KOPT-K1 (cell line): ENCODE results near the gene RGS10.

Source experiments
- H3K27ac ChIP-seq: fragments of 200-600 bp; sonication (generic); 2 replicates; pipeline ENCODE4 v1.5.1; 2016; ENCODE audit warnings: antibody characterized with exemption, mild to moderate bottlenecking, low read depth, low read length; ENCODE audit not compliant: poor library complexity, severe bottlenecking
- H3K36me3 ChIP-seq: fragments of 200-600 bp; sonication (generic); 2 replicates; pipeline ENCODE4 v1.5.1; 2017; ENCODE audit warnings: antibody characterized with exemption, mild to moderate bottlenecking, low read length, moderate library complexity; ENCODE audit not compliant: insufficient read depth
- H3K9me3 ChIP-seq: fragments of 200-600 bp; sonication (generic); 2 replicates; pipeline ENCODE4 v1.5.1; 2017; ENCODE audit warnings: antibody characterized with exemption, low read length, mild to moderate bottlenecking; ENCODE audit not compliant: insufficient read depth, poor library complexity, severe bottlenecking

The RGS10 gene

DNA sequence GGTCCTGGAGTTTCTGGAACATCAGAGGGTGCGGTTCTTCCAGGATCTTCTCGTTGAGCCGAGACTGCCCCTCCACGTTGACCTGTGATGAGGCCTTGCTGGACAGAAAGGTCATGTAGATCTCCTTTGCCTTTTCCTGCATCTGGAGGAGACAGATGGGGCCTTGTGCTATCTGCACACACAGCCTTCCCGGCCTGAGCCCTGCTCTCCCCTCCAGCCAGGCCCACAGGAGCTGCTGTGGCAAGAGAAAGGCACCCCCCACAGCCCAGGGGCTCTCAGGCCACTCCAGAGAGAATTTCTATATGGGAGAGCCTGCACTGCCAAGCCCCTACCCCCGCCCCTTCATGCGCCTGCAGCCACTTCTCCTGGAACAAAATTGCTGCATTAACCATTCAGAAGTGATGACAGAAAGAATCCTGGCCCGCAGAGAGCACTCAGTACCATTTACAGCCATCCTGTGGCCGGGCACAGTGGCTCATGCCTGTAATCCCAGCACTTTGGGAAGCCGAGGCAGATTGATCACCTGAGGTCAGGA is 26.9 kb downstream of the RGS10 start:
- Histone ChIP-seq H3K36me3 (peaks cover 61% of the 10 kb centered on the region), H3K27ac (peak overlapping the region; percentile 97)

DNA sequence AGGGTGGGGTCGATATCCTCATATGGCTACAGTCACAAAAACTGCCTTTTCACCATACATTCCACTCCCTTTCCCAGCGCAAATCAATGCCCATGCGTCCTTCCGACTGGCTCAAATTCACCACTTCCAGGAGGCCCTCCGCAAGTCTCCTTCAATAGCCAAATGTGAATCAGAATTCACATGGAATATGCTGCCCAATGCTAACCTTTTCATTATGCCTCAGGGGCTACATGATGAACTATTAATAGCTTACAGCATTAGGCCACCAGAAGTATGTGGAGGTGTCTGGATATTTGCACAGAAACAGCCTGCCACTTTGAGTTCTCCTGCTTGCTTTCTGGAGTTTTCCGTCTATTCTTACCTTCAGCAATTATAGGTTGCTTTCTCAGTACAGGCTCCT is 27.7 kb downstream of the RGS10 start:
- Histone ChIP-seq H3K9me3 (no peaks in the 10 kb centered on the region), H3K36me3 (peaks cover 61% of the 10 kb centered on the region), H3K27ac (peak overlapping the region; percentile 97)

More for the DNA sequence above, 26.9 kb downstream of the RGS10 start:
- H3K9me3 ChIP-seq, result no peaks in the 10 kb centered on the region

DNA sequence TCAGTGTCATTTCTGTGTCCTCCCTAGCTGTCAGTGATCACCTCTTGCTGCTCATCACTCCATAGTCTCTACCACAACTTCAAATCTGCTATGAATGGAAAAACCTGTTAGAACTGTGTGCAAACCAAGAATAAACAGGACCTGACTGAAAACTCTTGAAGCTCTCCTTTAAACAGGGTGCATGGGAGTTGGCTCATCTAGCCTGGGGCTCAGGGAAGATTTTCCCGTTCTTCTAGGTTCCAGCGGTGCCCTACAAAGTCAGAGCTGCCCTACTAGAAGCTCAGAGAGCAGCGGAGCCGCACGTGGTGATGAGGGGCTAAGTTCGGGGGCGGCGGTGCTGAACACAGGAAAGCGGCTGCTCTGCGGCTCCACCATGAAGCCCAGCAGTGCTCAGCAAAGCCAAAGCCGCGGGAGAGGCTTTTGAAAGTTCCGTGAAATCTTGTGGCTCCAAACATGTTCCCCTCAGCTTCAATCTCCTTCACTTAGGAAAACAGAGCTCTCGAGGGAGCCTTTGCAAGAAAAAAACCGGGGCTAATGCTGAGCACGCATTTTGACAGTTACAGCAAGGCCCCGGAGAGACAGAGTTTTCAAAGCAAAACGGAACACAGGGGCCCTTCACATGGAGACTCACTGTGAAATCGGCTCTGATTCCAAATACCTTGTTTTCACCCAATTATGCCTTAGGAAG is 30.5 kb downstream of the RGS10 start:
- H3K27ac ChIP-seq, result peak overlapping the region; percentile 70
- H3K36me3 ChIP-seq, result peaks cover 85% of the 10 kb centered on the region
- H3K9me3 ChIP-seq, result no peaks in the 10 kb centered on the region

DNA sequence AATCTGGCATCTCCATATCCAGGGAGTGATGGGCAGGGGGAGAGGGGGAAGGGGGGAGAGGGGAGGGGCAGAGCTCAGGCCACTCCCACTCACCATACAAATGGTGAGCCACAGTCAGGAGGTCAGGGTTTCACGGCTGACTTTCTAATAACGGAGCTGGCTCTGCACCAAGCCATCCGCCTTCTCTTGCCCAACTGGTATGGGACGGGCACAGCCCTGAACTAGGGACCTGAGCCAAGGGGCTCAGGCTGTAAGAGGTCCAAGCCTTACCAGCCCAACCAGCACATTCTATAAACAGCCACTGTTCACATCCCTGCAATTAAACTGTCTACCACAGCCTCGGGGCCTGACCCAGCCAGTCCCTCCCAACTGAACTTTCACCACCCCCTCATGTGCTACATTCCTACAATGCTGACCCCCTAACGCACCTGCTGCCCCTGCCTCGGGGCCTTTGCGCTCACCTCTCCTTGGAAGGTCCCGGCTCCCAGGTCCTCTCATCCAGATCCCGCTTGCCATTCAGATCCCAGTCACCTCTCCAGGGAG is 32.5 kb downstream of the RGS10 start:
- Histone ChIP-seq H3K36me3 (peaks cover 92% of the 10 kb centered on the region), H3K9me3 (no peaks in the 10 kb centered on the region), H3K27ac (peak overlapping the region; percentile 48)

DNA sequence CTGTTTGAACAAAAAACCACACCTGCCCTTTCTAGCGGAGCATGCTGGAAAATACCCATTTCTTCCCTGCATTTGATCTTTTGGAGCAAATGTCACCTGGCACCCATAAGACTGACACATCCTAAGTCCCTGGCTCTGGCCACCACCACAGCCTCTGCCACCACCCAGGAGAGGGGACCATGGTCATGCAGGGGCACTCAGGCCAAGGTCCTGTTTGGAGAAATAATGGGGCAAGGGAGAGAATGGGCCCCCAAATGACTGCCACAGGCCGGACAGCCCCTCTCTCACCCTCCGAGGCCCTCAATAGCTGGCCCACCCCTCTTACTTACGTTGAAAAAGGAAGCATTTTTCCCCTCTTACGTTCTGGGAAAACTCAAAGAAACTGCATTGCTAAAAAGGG is 35.4 kb downstream of the RGS10 start:
- Histone ChIP-seq H3K36me3 (peaks cover 83% of the 10 kb centered on the region), H3K9me3 (no peaks in the 10 kb centered on the region)

DNA sequence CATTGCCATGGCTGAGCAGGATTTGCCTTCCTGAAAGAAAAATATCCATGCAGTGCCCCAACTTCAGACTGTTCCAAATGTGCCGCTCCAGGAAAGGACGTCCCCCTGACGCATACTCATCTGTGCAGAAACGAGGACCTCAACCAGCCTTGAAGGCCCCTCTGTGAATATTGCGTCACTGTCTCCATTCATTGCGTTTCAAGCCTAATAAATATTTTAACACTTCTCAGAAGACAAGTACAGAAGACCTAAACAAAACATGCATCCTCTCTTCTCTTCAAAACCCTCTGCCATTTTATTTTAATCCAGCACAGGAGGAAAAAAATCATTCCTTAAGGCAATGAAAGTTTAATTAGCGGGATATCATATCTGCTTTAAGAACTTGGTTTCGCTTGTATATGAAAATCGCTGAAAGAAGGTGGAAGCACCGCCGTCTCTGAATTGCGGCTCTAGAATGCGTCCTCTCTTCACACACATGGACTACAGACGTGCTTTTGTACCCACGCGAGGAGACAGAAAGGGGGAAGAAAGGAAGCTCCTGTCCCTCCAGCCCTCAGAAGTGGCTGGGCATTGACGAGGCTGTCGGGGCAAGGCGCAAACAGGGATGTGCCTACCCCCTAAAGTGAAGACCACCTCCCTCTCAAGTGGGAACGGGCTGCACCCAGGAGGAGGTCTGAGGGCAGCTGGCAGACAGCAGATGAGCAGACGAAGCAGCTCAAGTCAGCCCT is 36.8 kb downstream of the RGS10 start:
- peak overlapping the region; percentile 94 for H3K27ac ChIP-seq

More for the DNA sequence above, 35.4 kb downstream of the RGS10 start:
- H3K27ac ChIP-seq, result peak overlapping the region; percentile 13

DNA sequence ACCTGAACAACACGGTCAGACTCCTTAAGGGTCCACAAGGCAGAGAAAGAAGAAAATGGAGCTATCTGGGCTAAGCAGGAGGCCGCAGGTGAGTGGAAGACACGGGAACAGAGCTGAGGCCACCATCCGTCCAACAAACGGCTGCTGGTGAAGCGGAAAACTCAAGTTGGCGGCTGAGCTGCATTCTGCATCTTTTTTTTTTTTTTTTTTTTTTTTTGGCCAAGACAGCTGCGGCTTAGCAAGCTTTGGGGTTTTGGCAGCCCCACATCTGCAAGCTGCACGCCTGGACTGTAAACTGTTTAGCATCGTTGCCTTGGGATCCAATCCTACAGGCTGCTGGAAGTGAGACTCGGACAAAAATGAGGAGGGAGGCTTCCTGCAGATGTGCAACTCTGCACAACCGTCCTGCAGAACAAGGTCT is 37.4 kb downstream of the RGS10 start:
- Histone ChIP-seq H3K36me3 (peaks cover 70% of the 10 kb centered on the region), H3K9me3 (no peaks in the 10 kb centered on the region), H3K27ac (peak overlapping the region; percentile 94)

More for the DNA sequence above, 36.8 kb downstream of the RGS10 start:
- no peaks in the 10 kb centered on the region for H3K9me3 ChIP-seq
- peaks cover 70% of the 10 kb centered on the region for H3K36me3 ChIP-seq

DNA sequence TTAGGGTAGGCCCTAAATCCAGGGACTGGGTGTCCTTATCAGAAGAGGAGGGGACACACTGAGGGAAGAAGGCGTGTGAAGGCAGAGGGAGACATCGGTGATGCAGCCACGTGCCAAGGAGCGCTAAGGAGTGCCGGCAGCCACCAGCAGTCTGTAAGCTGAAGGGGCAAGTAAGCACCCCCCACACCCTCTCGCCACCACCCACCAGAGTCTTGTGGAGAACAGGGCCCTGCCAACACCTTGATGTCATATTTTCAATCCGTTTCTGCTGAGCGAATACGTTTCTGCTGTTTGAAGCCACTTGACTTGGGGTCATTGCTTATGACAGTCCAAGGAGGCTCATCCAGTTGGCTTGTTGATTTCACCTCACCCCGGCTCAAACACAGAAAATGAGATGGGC is 37.9 kb downstream of the RGS10 start:
- Histone ChIP-seq H3K9me3 (no peaks in the 10 kb centered on the region), H3K36me3 (peaks cover 70% of the 10 kb centered on the region), H3K27ac (peak overlapping the region; percentile 94)

DNA sequence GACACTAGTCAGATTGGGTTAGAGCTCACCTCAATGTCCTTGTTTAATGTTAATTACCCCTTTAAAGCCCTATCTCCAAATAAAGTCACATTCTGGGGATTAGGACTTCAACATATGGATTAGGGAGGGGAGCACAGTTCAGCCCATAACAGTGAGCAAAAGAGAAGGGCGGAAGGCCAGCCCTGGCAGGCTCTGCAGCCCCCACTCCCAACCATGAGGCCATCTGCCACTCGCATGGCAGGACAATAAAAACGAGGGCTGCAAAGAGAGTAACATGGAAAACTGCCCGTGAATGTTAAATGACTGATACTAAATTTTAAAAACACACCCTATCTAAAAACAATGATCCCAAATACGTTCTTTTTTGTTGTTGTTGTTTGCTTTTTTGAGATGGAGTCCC is 38.7 kb downstream of the RGS10 start:
- Histone ChIP-seq H3K27ac (peak overlapping the region; percentile 94), H3K36me3 (peaks cover 71% of the 10 kb centered on the region), H3K9me3 (no peaks in the 10 kb centered on the region)

DNA sequence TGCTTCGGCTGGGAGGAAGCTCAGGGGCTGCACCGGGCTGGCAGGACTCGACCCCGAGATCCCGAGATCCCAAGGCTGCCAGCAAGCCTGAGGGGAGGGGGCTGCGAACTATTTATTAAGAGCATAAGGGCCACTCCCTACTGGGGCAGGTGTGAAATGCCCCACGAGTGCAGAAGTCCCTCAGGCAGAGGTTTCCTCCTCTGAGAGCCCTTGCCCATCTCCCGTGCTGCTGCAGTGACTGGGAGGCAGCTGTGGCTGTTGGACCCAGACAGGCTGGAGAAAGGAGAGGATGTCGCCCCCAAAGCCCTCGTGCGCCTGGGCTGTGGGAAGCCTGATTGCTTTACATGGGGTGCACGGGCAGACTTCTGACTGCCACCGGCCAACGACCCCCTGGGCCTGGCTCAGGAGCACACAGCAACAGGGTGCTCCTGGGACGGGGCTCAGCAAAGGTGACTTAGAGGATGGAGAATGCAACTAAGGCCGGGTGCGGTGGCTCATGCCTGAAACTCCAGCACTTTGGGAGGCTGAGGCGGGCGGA is 39.8 kb downstream of the RGS10 start:
- peak overlapping the region; percentile 94 for H3K27ac ChIP-seq
- H3K9me3 ChIP-seq, result no peaks in the 10 kb centered on the region
- peaks cover 67% of the 10 kb centered on the region for H3K36me3 ChIP-seq

DNA sequence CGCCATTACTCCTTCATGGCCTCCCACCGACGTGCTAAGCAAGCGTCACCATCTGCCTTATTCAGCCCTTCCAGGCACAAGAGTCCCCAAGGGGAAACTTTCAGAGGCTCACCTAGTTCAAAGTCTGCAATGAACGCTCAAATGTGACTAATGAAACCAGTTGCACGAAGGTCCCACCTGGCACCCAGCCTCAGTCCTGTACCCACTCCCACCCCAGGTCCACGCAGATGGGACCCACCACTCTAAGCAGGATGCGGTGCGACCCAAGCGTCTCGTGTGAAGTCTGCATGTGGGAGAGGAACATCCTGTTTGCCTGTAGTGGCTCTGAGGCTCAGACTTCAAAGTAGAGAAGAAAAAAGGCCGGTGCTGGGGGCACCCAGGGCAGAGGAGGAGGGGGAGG is 40.3 kb downstream of the RGS10 start:
- peak overlapping the region; percentile 94 for H3K27ac ChIP-seq

DNA sequence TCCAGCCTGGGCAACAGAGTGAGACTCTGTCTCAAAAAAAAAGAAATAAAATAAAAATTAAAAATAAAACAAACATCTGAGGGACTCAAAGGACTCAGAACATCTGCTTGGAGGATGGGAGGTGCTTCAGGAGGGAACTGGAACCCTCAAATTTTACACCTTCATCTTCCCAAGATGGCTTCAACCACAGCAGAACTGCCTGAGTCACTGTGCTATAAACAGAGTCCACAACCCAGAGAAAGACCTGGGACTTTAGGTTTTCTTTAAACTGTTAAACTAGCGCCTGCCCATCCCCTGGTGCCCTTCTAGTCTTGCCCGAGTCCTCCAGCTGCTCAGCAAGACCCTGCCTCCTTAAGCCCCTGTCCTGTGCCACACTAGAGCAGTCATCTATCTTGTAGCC is 40.8 kb downstream of the RGS10 start:
- peaks cover 60% of the 10 kb centered on the region for H3K36me3 ChIP-seq
- no peaks in the 10 kb centered on the region for H3K9me3 ChIP-seq
- H3K27ac ChIP-seq, result peak overlapping the region; percentile 94

More for the DNA sequence above, 40.3 kb downstream of the RGS10 start:
- Histone ChIP-seq H3K9me3 (no peaks in the 10 kb centered on the region), H3K36me3 (peaks cover 63% of the 10 kb centered on the region)

DNA sequence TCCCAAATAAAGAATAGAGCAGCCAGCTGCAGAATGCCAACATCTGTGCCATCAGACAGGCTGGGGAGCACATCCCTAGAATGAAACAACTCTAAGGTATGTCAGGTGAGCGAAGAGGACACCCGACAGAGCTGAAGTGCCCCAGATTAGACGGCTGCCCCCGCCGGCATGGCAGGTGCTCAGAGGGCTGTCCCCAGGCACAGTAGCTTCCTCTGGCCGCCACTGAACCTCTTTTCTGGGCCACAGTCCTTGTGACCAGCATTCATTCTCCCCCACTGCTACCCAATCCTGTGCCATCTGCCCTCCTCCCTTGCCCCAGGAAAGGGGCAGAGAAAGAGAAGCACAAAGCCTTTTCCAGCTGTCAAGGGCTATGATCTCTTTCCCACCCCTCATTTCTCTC is 41.7 kb downstream of the RGS10 start:
- Histone ChIP-seq H3K9me3 (no peaks in the 10 kb centered on the region), H3K36me3 (peaks cover 54% of the 10 kb centered on the region), H3K27ac (peak overlapping the region; percentile 94)

DNA sequence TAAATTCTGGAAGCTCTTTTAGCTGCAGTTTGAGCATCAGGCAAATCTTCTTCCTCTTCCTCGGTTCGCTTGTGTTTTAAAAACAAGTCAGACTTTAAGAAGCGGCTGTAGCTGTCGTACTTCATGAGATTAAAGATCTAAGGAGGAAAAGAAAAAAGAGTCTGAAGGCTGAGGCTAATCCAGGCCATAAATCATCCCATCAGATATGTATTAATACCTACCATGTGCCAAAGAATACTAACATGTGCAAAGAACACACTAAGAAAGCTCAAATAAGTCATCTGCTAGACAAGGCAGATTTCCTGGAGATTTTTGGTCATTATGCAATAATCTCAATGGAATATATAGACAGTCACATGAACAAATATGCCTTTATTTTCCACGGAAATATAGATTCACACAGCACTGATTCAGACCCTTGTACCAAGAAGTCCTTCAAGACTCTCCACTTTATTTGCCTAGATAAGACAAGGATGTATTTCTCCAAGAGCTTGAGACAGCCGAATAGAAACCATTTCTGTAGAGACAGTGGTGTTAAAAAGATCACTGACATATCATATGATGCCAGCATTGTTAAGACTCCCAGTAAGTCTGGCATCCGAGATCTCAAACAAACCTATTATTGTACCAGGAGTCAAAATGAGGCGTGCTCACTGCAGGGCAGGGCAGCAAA is 42.3 kb downstream of the RGS10 start:
- Histone ChIP-seq H3K9me3 (no peaks in the 10 kb centered on the region), H3K36me3 (peaks cover 48% of the 10 kb centered on the region), H3K27ac (peak overlapping the region; percentile 94)

DNA sequence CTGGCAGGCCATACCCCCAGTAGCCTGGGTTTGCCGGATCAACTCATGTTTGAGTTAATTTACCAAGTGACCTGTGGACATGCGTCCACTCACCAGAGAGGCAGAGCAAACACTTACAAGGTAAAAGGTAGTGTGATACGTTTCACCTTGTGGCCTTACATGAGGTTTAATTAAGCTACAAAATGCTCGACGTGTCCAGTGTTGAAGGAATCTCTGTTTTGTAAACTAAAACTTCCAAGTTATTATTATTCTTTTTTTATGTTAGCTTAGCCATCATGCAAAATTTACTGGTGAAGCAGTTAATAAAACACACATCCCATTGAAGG is 42.9 kb downstream of the RGS10 start:
- peak overlapping the region; percentile 25 for H3K27ac ChIP-seq
- peaks cover 42% of the 10 kb centered on the region for H3K36me3 ChIP-seq
- no peaks in the 10 kb centered on the region for H3K9me3 ChIP-seq
